GM23338 (cell line): ENCODE data around the gene MYL12B. TPM values are rescaled to one million over a fixed set of nuclear protein-coding genes. Genes with fewer than 3 reads are reported as not detected.

Experiments used
- ATAC-seq: fragments of 200-7000 bp; cut with Tn5 transposase; 3 replicates; pipeline ENCODE4 v1.9.1; 2020
- DNase-seq: peaks from one replicate; pipeline ENCODE4 v3.0.0-alpha.2; 2015; ENCODE audit warnings: low spot score
- H2AFZ ChIP-seq: fragments of 200-600 bp; sonication (generic); 2 replicates; pipeline ENCODE4 v1.8.0; 2016; ENCODE audit warnings: antibody characterized with exemption, mild to moderate bottlenecking, moderate library complexity
- H3F3A ChIP-seq: fragments of 200-600 bp; sonication (generic); replicated peaks from 2 replicates; pipeline ENCODE4 v1.8.0; 2017; ENCODE audit warnings: antibody characterized with exemption, mixed run types, low read depth
- H3K27ac ChIP-seq: fragments of 200-600 bp; sonication (generic); 2 replicates; pipeline ENCODE4 v1.6.1; 2016; ENCODE audit warnings: low read depth
- H3K27me3 ChIP-seq: fragments of 200-600 bp; sonication (generic); 2 replicates; pipeline ENCODE4 v1.8.0; 2016; ENCODE audit warnings: mild to moderate bottlenecking, mixed run types, moderate library complexity; ENCODE audit not compliant: insufficient read depth
- H3K36me3 ChIP-seq: fragments of 200-600 bp; sonication (generic); 2 replicates; pipeline ENCODE4 v1.8.0; 2016; ENCODE audit warnings: mild to moderate bottlenecking; ENCODE audit not compliant: insufficient read depth
- H3K4me1 ChIP-seq: fragments of 200-600 bp; sonication (generic); 2 replicates; pipeline ENCODE4 v1.8.0; 2016; ENCODE audit warnings: mild to moderate bottlenecking, moderate library complexity; ENCODE audit not compliant: insufficient read depth
- H3K4me2 ChIP-seq: fragments of 200-600 bp; sonication (generic); 2 replicates; pipeline ENCODE4 v1.7.1; 2017; ENCODE audit warnings: mixed run types
- H3K4me3 ChIP-seq: fragments of 200-600 bp; sonication (generic); 2 replicates; pipeline ENCODE4 v1.6.1; 2016; ENCODE audit warnings: mixed run types
- H3K79me2 ChIP-seq: fragments of 200-600 bp; sonication (generic); replicated peaks from 2 replicates; pipeline ENCODE4 v1.8.0; 2017; ENCODE audit warnings: mild to moderate bottlenecking; ENCODE audit not compliant: insufficient read depth
- H3K9me2 ChIP-seq: fragments of 200-600 bp; sonication (generic); 2 replicates; pipeline ENCODE4 v1.8.0; 2017; ENCODE audit not compliant: insufficient read depth
- H4K20me1 ChIP-seq: fragments of 200-600 bp; sonication (generic); replicated peaks from 2 replicates; pipeline ENCODE4 v1.8.0; 2017; ENCODE audit warnings: mild to moderate bottlenecking; ENCODE audit not compliant: insufficient read depth
- H3K27ac Mint-ChIP-seq: 2 replicates; pipeline ENCODE4 v1.8.0; 2020; ENCODE audit warnings: inconsistent platforms, mild to moderate bottlenecking, moderate library complexity, mixed read lengths
- H3K27me3 Mint-ChIP-seq: 3 replicates; pipeline ENCODE4 v1.8.0; 2022; ENCODE audit warnings: low read depth, mild to moderate bottlenecking, moderate library complexity, mixed read lengths, inconsistent platforms; ENCODE audit not compliant: insufficient read depth, poor library complexity
- H3K36me3 Mint-ChIP-seq: 3 replicates; pipeline ENCODE4 v1.8.0; 2021; ENCODE audit warnings: low read depth, mild to moderate bottlenecking, inconsistent platforms, moderate library complexity, mixed read lengths
- H3K4me1 Mint-ChIP-seq: 3 replicates; pipeline ENCODE4 v1.8.0; 2020; ENCODE audit warnings: mild to moderate bottlenecking, inconsistent platforms, mixed read lengths
- H3K4me3 Mint-ChIP-seq: 3 replicates; pipeline ENCODE4 v1.8.0; 2021; ENCODE audit warnings: moderate library complexity, mild to moderate bottlenecking, inconsistent platforms, mixed read lengths
- H3K9me3 Mint-ChIP-seq: 3 replicates; pipeline ENCODE4 v1.8.0; 2020; ENCODE audit warnings: moderate library complexity, mild to moderate bottlenecking, inconsistent platforms, mixed read lengths
- POLR2AphosphoS5 ChIP-seq: IDR thresholded peaks from 2 replicates; pipeline ENCODE4 v1.6.1; 2016; ENCODE audit warnings: antibody characterized with exemption, low read depth
- ZNF114 ChIP-seq: fragments of 250-450 bp; sonication (Bioruptor Pico); IDR thresholded peaks from 2 replicates; pipeline ENCODE4 v1.5.0; 2020; ENCODE audit warnings: mild to moderate bottlenecking, moderate library complexity
- ZNF331 ChIP-seq: fragments of 250-450 bp; sonication (Bioruptor Pico); IDR thresholded peaks from 2 replicates; pipeline ENCODE4 v1.5.0; 2020; ENCODE audit warnings: low read depth, mild to moderate bottlenecking, moderate library complexity
- polyA plus RNA-seq: library from polyadenylated mRNA; unstranded; fragments of >200 nt; fragmentation: Nextera tagmentation; extraction: Ambion mirVana; gene quantifications from 2 replicates; pipeline ENCODE4 v1.2.1, GENCODE V29; 2016
- total RNA-seq: library from RNA; depleted of rRNA; stranded (reverse); fragments of >200 nt; shearing (Covaris generic); gene quantifications from 2 replicates; pipeline ENCODE4 v1.2.3, GENCODE V29; 2014
- TF ChIP-seq, protein P1 (sequence below): IDR thresholded peaks from 2 replicates; pipeline ENCODE4 v1.6.1; 2016; ENCODE audit warnings: antibody characterized with exemption
- TF ChIP-seq, protein P2 (sequence below): fragments of 250-450 bp; sonication (Bioruptor Pico); IDR thresholded peaks from 2 replicates; pipeline ENCODE4 v1.5.0; 2020; ENCODE audit warnings: mild to moderate bottlenecking, moderate library complexity

Gene MYL12B
- total and polyA plus RNA-seq, 2 experiments from 2014 or later: 165 to 330 TPM

GRCh38 chr18:3321133-3321812 lies 59.3 kb downstream of the MYL12B start (continued):
- TF ChIP-seq, protein P1, sequence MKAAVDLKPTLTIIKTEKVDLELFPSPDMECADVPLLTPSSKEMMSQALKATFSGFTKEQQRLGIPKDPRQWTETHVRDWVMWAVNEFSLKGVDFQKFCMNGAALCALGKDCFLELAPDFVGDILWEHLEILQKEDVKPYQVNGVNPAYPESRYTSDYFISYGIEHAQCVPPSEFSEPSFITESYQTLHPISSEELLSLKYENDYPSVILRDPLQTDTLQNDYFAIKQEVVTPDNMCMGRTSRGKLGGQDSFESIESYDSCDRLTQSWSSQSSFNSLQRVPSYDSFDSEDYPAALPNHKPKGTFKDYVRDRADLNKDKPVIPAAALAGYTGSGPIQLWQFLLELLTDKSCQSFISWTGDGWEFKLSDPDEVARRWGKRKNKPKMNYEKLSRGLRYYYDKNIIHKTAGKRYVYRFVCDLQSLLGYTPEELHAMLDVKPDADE: no peak
- TF ChIP-seq, protein P2, sequence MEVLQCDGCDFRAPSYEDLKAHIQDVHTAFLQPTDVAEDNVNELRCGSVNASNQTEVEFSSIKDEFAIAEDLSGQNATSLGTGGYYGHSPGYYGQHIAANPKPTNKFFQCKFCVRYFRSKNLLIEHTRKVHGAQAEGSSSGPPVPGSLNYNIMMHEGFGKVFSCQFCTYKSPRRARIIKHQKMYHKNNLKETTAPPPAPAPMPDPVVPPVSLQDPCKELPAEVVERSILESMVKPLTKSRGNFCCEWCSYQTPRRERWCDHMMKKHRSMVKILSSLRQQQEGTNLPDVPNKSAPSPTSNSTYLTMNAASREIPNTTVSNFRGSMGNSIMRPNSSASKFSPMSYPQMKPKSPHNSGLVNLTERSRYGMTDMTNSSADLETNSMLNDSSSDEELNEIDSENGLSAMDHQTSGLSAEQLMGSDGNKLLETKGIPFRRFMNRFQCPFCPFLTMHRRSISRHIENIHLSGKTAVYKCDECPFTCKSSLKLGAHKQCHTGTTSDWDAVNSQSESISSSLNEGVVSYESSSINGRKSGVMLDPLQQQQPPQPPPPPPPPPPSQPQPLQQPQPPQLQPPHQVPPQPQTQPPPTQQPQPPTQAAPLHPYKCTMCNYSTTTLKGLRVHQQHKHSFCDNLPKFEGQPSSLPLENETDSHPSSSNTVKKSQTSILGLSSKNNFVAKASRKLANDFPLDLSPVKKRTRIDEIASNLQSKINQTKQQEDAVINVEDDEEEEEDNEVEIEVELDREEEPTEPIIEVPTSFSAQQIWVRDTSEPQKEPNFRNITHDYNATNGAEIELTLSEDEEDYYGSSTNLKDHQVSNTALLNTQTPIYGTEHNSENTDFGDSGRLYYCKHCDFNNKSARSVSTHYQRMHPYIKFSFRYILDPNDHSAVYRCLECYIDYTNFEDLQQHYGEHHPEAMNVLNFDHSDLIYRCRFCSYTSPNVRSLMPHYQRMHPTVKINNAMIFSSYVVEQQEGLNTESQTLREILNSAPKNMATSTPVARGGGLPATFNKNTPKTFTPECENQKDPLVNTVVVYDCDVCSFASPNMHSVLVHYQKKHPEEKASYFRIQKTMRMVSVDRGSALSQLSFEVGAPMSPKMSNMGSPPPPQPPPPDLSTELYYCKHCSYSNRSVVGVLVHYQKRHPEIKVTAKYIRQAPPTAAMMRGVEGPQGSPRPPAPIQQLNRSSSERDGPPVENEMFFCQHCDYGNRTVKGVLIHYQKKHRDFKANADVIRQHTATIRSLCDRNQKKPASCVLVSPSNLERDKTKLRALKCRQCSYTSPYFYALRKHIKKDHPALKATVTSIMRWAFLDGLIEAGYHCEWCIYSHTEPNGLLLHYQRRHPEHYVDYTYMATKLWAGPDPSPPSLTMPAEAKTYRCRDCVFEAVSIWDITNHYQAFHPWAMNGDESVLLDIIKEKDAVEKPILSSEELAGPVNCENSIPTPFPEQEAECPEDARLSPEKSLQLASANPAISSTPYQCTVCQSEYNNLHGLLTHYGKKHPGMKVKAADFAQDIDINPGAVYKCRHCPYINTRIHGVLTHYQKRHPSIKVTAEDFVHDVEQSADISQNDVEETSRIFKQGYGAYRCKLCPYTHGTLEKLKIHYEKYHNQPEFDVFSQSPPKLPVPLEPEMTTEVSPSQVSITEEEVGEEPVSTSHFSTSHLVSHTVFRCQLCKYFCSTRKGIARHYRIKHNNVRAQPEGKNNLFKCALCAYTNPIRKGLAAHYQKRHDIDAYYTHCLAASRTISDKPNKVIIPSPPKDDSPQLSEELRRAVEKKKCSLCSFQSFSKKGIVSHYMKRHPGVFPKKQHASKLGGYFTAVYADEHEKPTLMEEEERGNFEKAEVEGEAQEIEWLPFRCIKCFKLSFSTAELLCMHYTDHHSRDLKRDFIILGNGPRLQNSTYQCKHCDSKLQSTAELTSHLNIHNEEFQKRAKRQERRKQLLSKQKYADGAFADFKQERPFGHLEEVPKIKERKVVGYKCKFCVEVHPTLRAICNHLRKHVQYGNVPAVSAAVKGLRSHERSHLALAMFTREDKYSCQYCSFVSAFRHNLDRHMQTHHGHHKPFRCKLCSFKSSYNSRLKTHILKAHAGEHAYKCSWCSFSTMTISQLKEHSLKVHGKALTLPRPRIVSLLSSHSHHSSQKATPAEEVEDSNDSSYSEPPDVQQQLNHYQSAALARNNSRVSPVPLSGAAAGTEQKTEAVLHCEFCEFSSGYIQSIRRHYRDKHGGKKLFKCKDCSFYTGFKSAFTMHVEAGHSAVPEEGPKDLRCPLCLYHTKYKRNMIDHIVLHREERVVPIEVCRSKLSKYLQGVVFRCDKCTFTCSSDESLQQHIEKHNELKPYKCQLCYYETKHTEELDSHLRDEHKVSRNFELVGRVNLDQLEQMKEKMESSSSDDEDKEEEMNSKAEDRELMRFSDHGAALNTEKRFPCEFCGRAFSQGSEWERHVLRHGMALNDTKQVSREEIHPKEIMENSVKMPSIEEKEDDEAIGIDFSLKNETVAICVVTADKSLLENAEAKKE (CRISPR knock-in tag): no peak

- no peak for ATAC-seq
- H3K27ac Mint-ChIP-seq: no peak overlapping the region
- no peak overlapping the region for H2AFZ ChIP-seq
Measured at GRCh38 chr18:3323900-3324299, 62.0 kb downstream of the MYL12B start.

More at GRCh38 chr18:3323900-3324299, 62.0 kb downstream of the MYL12B start:
- H3F3A ChIP-seq: no peaks in the 10 kb centered on the region
- H4K20me1 ChIP-seq: no peaks in the 10 kb centered on the region
- no peaks in the 10 kb centered on the region for H3K27me3 ChIP-seq
- peaks cover 6% of the 10 kb centered on the region for H3K4me1 Mint-ChIP-seq
- no peak for TF ChIP-seq POLR2AphosphoS5
- no peak for TF ChIP-seq ZNF331 (CRISPR knock-in tag)
- TF ChIP-seq, protein P1: no peak
- no peak for TF ChIP-seq ZNF114 (CRISPR knock-in tag)
- TF ChIP-seq, protein P2 (CRISPR knock-in tag): no peak
- H3K4me2 ChIP-seq: no peak overlapping the region
- H3K79me2 ChIP-seq: no peaks in the 10 kb centered on the region
- no peak overlapping the region for H3K27ac ChIP-seq
- H3K4me3 Mint-ChIP-seq: no peak overlapping the region
- no peak for DNase-seq
- H3K36me3 ChIP-seq: no peaks in the 10 kb centered on the region
- H3K27me3 Mint-ChIP-seq: peaks cover 2% of the 10 kb centered on the region
- no peaks in the 10 kb centered on the region for H3K36me3 Mint-ChIP-seq
- peaks cover 3% of the 10 kb centered on the region; the same call in 1 of the 2 replicates for H3K4me1 ChIP-seq
- H3K9me2 ChIP-seq: no peaks in the 10 kb centered on the region
- H3K4me3 ChIP-seq: no peak overlapping the region
- H3K9me3 Mint-ChIP-seq: no peaks in the 10 kb centered on the region
